PFSK-1 (cell line): ENCODE results near the gene RPS15.

Source experiments
- POLR2AphosphoS5 ChIP-seq: IDR thresholded peaks from 2 replicates; pipeline ENCODE4 v1.6.1; 2012; ENCODE audit warnings: low read depth, mild to moderate bottlenecking, control low read depth, low read length, moderate library complexity
- REST ChIP-seq, 2 experiments: IDR thresholded peaks; 2 replicates each; pipeline versions ENCODE4 v1.6.1 to v1.8.0; 2011 to 2012; ENCODE audit warnings: low read depth in 2 of 2, low read length in 2 of 2, control low read depth in 1 of 2, inconsistent platforms in 1 of 2, mild to moderate bottlenecking in 1 of 2, moderate library complexity in 1 of 2; ENCODE audit not compliant: insufficient read depth in 1 of 2
- SIN3A ChIP-seq: IDR thresholded peaks from 2 replicates; pipeline ENCODE4 v1.6.1; 2012; ENCODE audit warnings: mild to moderate bottlenecking, low read length, moderate library complexity, borderline replicate concordance; ENCODE audit not compliant: insufficient read depth
- TAF1 ChIP-seq: IDR thresholded peaks from 2 replicates; pipeline ENCODE4 v1.6.1; 2012; ENCODE audit warnings: low read length, control low read depth, borderline replicate concordance; ENCODE audit not compliant: insufficient read depth

GRCh38 chr19:1447944-1448343, 9.7 kb downstream of the RPS15 start:
- TF ChIP-seq POLR2AphosphoS5 (no peak), REST (IDR thresholded peaks at IDR 0.05; ENCODE audit: insufficient read depth in 1 of 2, low read depth in 2 of 2, low read length in 2 of 2) (0 out of 4 replicates have a peak, but pooled peaks of 1 of the 2 experiments have one; percentile 24), TAF1 (no peak), SIN3A (no peak)
